NCI-H69 (cell line): ENCODE results near the gene TM2D1.
"Not testable (repeated sequence)": the region's sequence is repeated elsewhere in the genome, so short reads cannot be mapped to it uniquely, and the experiment has no call there.

Experiments
- DNase-seq: peaks from one replicate; lab custom pipeline; 2025; lab: John Stamatoyannopoulos, UW

TM2D1 gene

DNA sequence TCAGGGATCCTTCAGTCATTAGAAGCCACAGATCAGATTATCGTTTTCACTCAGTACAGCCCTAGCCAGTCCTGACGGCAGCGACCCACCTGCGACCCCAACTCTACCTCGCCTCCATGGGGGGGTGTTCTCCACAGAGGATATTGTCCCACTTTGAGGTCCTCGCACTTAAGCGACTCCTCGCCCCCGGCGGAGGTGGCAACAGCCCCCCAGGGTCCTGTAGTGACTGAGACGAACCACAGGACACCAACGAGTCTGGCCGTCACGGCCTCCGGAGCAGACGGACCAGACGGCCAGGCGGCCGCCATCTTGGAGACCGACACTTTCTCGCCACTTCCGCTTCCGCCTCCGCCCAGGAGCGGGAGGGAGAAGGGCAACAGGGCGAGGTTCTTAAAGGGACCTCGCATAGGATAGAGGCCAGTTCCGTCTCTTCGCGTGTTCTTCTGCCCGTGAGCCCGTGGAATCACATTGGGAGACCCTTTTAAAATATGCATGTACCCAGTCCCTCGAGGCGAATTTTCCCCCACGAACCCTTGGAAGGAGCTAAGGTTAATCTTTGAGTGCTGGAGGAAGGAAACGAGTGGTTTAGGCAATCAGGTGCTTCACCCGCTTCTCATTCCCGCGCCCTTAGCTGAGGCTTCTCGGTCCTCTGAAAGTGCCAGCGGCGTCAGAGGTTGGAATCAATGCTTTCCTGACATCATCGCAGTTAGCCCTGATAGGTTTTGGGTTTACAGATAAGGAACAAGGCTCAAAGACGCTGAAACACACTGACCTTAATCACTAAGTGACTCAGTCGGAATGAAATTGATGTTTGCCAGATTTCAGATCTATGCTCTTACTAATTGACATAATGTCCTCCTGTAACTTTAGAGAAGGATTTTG lies at the start of gene TM2D1:
Gene TM2D1 (minus strand): TSS at position 329 of the 882 bp plus-strand sequence. CDS start 21 bp downstream, at position 308.
- peak; percentile 92 for DNase-seq

DNA sequence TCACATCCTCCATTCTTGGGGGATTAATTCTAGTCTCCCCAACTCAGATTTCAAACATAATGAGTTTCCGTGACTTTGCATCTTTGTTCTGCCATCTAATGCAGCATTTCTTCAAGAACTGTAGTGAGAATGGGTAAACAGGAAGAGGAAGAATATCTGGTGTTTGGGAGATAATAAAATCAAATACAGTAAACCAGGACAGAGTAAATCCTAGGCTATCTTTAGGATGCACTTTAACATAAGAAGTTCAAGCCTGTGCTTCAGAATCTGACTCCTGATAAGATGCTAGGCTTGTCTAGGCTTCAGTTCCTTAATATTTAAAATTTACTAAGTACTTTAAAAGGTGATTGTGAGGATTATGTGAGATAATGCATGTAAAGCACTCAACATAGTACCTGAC lies 45.2 kb upstream of the TM2D1 start:
- no peak for DNase-seq

DNA sequence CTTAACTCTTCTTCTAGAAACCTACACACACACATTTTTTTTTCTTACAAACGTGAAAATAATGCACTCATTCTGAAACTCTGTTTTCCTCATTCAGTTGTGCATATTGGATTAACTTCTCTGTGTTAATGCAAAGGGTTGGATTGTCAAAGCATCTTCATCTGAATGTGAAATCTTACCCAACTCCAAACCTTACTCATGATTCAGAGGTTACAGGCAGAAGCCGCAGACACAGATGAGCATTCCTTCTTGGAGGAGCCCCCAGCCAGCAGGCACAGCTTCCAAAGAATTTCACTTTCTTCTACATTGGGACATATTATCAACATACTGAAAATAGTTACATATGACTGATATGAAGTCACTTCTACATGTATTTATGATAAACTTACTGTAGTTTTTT lies 33.0 kb upstream of the TM2D1 start:
- no peak for DNase-seq

DNA sequence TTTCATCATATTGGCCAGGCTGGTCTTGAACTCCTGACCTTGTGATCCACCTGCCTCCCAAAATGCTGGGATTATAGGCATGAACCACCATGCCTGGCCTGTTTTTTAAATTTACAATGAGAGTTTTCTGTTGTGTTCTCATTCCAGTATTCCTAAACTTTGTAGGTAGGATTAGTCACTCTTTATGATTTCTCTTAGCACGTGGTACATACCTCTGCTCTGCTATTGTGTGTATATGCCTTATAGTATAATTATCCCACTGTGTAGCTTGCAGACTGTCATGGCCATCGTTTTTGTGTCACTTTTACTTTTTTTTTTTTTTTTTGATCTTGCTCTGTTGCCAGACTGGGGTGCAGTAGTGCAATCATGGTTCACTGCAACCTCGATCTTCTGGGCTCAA lies 31.8 kb upstream of the TM2D1 start:
- DNase-seq: no peak

DNA sequence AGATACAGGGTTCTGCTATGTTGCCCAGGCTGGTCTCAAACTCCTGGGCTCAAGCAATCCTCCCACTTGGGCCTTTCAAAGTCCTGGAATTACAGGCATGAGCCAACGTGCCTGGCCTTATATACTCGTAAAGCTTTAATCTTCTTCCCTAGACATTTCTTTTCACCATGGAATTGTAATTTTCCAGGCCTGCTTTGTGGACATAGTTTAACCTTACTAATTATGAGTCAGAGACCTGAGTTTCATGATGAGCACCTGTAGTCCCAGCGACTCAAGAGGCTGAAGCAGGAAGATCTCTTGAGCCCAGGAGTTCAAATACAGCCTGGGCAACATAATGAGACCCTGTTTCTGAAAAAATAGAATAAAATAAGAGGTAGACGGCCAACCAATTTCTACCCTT lies 29.6 kb upstream of the TM2D1 start:
- DNase-seq: peak; percentile 63

DNA sequence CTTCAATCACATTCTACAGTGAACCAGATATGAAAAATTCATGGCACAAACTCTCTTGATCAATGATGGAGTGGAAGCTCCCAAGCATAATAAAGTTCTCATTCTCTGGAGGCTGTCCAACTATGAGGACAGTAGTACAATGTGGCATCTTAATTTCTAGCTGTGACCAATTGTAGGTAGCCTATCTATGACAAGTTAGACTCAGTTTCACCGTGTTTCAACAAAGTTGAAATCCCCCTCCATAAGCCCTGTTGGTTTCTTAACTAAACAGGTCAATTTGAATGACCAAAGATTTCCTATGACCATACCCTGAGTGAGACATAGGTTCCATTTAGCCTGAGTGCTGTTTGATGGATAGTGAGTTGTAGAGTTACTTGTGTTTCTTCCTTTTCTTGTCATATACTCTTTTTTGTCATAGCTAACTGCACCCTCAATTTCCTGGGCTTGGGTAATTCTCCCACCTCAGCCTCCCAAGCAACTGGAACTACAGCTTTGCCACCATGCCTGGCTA lies 29.1 kb upstream of the TM2D1 start:
- DNase-seq: no peak

DNA sequence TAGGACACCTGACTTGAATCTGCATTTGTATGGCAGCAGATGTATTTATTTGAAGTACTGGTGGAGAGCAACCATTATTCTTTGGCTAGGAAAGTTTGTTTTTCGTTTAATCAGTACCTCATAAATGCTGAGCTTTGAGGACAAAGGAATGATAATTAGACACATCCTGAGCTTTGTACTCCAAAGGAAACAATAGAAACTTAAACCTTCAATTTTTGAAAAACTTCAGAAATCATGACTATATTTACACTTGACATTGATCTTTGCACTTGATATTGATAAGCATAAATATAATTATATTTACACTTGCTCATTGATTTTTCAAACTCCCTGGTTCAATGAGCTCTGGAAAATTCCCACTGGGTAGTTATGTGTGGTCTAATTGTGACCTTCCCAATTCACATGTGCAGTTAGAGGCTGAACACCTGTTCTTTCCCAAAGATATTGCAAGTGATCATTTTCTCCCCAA lies 28.0 kb upstream of the TM2D1 start:
- DNase-seq: peak; percentile 70

DNA sequence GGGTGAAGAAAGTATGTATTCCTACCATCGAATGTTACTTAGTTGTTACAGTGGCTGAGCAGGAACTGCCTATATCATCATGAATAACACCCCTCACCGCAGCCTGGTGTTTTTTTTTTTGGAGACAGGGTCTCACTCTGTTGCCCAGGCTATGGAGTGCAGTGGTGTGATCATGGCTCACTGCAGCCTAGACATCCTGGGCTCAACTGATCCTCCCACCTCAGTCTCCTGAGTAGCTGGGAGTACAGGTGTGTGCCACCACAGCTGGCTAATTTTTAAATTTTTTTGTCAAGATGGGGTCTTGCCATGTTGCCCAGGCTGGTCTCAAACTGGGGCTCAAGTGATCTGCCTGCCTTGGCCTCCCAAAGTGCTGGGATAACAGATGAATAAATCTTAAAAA lies 24.6 kb upstream of the TM2D1 start:
- DNase-seq: no peak

DNA sequence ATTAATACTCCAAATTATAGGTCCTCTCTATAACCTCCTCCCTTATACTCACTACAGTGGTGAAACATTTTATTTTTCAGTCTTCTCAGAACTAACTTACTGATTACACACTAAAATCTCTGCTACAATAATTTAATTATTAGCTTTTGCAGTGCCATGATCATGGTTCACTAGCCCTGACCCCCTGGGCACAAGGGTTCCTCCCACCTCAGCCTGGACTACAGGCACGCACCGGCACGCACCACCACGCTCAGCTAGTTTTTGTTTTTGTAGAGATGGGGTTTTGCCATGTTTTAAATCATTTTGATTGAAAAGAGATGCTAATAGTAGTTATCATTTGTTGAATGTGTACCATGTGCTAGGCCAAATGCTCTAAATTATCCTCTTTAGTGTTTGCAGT lies 23.6 kb upstream of the TM2D1 start:
- DNase-seq: no peak

DNA sequence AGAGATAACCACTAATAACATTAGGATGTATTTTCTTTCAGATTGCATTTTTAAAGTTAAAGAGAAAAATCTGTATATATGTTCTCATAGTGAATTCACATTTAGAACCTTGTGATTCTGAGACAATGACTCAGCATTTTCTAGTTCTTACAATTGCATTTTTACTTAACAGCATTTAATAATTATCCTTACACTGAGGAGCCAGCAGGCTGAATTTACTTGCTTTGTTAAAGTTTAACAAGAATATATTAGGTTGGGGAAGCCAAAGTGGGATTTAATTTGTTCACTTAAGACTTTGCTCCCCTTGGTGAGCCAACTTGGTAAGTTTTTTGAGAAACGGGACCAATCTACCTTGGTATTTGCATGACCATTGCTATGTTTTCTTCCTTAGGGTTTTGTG lies 21.9 kb upstream of the TM2D1 start:
- peak; percentile 2 for DNase-seq

DNA sequence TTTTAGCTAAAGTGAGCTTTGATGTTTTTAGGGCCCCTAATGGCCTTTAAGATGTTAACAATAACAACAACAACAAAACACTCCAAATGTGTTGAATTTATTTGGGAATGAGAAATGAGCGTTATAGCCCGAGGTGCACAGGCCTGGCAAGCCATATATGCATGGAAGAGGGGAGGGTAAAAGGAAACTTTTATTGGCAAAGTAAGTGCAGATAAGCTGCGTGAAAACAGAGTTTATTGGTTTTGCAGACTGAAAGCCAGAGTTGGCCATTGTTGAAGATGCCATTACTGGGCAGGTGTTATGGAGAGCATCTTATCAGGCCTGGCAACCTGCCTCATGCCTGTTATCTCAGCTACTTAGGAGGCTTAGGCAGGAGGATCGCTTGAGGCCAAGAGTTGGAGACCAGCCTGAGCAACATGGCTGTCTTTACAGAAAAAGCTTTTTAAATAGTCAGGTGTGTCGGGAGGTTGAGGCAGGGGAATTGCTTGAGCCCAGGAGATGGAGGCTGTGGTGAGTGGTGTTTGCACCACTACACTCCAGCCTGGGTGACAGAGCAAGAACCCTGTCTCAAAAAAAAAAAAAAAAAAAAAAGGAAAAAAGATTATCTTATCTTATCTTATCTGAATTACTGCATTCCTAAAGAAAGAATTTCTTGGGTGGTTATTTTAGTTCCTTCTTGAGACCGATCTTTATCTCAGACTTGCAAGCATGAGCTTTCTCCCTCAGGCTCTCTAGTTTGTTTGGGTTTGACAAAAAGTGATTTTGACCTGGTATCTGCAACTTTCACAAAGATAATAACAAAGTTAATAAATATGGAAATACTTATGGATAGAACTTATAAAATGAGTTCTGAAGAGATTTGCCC lies 19.0 kb upstream of the TM2D1 start:
- DNase-seq: no peak

DNA sequence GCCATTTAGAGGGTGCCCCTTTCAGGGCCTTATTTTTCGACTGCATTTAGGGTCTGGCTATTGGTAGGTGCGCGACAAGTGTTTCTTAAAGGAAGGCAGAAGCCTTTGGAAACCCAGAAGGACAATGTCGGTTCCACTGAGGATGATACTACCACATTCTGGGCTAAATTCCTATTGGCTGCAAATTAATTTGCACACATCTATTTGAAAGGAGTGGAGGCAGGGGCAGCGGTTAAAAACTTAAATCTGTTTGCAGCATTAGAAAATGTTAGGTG lies 18.4 kb upstream of the TM2D1 start:
- DNase-seq: peak; percentile 32

DNA sequence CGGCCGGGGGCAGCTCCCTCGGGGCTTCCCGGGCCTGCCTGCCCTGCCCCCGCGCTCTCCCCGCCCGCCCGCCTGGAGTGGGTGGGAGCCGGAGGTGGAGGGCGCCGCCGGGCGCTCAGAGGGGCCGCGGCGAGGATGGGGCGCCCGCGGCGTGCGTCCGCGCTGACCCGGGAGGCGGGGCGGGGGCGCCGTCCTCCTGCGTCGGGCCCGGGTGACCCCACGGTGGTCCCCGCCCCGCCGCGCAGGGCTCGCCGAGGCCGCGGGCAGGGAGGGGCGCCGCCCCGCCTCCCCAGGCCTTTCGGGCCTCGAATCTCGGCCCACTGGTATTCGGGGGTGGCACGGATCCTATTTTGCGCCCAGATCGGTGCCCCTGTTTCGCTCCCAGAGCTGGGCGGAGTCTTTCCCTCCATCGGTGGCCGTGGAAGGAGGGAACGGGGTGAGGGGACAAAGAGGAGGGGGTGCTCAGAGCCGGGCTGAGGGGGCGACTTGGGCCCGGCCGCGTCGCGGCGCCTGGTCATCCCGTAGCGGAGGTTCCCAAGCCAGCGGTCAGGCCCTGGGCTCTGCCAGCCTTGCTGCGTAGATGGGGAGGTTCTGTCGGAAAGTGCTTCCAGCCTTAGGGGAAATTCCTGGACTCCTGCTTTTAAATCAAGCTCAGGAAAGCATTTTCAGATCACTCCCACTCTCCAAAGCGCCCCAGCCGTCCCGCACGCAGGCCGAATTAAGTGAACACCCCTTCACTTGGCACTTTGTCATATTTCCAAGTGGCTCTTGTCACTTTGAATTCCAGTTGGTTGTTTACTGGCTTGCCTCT lies 17.9 kb upstream of the TM2D1 start:
- peak; percentile 85 for DNase-seq

DNA sequence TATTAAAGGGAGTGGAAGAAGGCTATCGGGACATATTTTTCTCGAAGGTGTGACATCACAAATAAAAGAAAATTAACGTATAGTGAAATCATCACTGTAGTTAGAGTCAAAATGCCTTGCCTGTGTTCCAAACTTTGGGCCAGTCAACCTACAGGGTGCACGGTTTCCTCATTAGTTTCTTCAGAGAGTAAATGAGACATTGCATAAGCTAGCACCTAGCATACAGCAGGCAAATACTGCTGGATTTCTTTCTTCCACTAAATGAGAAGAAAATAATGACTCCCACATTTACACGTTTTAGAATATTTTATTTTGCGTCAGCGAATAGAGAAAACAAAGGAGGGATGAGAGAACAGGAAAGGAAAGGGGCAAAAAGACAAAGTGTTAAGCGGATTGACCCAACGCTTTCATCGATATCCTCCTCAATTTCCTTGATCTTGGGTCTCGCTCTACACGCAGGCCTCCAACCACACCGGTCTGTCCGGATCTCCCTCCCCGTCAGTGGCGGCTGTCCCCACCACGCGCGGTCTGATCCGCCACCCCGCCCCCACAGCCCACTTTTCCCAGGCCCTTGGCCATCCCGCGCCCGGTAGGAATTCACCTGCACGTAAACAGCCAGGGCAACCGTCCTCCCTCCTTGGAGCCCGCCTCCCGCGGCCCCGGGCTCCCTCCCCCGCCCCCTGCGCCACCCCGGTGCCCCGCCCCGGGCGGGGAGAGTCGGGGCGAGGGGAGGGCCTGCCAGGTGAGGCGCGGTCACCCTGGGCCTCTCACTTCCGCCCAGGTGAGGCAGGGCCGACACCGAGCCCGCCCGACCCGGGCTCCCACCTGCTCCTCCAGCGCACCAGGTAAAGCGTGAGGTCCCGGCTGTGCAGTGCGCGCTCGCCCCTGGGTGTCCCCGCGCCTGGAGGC lies 17.0 kb upstream of the TM2D1 start, which contains the start of gene PATJ:
Gene PATJ (plus strand): TSS at position 770 of the 909 bp plus-strand sequence. CDS start 20,413 bp downstream, outside the sequence.
- DNase-seq: peak; percentile 90

DNA sequence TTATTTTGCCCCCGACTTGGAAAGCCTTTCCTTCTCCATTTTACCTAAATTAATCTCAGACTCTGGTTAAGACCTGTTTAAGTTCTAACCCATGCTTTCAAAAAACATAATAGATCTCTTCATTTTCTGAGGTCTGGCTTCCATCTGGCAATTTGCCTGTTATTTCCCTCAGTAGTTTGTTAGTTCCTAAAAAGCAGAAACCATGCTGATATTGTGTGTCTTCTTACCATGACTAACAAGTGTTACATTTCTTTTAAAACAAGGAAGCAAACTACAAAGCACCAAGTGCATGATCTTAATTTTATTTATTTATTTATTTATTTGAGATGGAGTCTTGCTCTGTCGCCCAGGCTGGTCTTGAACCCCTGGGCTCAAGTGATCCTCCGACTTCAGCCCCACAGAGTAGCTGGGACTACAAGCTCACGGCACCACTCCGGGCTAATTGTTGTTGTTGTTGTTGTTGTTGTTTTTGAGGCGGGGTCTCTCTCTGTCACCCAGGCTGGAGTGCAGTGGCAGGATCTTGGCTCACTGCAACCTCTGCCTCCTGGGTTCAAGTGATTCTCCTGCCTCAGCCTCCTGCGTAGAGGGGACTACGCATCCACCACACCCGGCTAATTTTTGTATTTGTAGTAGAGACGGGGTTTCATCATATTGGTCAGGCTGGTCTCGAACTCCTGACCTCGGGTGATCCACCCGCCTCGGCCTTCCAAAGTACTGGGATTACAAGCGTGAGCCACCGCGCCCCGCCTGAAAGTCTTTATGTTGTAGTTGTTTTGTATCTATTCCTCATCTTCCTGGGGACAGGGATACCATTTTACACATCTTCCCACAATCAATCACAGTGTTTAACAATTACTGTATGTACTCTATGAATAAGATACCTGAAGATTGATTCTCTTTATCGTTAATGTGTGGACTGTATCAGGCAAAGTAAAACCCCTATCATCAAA lies 16.1 kb upstream of the TM2D1 start:
- peak; percentile 33 for DNase-seq

DNA sequence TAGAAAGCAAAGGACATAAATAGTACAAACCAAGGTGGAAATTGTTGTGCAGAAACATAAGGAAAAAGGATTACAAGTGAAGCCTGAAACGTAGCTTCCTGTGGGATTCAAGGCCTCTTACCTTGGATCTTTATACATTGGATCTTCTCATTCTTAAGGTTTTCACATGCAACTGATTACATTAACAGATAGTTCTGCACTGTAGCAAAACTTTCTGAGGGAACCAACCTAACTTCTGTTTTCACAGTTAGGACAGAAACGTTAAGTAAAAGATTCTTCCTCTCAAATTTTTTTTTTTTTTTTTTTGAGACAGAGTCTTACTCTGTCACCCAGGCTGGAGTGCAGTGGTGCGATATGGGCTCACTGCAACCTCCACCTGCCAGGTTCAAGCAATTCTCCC lies 7.8 kb upstream of the TM2D1 start:
- no peak for DNase-seq

DNA sequence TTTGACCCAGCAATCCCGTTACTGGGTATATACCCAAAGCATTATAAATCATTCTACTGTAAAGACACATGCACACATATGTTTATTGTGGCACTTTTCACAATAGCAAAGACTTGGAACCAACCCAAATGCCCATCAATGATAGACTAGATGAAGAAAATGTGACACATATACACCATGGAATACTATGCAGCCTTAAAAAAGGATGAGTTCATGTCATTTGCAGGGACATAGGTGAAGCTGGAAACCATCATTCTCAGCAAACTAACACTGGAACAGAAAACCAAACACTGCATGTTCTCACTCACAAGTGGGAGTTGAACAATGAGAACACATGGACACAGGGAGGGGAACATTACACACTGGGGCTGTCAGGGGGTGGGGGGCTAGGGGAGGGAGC lies 5.7 kb upstream of the TM2D1 start:
- DNase-seq: not testable (repeated sequence)

DNA sequence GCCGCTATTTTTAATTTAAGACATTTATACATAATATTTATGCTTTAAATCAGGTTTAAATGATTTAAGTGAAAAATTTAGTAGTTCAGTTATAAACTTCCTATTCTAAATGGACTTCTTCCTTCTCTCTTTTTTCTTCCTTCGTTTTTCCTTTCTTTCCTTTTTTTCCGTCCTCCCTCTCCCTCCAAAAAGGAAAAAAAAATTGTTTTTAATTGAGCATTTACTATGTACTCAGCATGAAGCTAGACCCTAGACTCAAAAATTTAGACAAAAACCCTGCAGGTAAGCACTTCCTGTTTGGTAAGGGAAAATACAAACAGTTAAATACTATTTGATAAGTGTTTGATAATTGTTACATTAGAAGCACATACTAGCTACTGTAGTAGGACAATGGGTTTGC lies 2.6 kb upstream of the TM2D1 start:
- DNase-seq: no peak

DNA sequence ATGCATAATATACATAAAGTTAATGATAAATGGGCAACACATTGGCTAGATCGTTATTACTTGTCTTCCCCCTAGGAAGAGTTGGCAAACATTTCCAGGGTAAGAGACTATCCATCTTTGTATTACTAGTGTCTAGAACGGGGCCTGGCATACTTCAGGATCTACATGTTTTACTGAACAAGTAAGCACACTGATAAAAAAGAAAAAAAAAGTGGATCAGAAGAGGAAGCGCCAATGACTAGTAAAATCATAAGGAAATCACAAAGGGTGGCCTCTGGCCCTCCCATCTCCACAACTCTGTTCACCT lies 482 bp downstream of the TM2D1 start:
- DNase-seq: peak; percentile 23
